Measurements from ENCODE around the gene ABLIM2. TPM values are rescaled to one million over a fixed set of nuclear protein-coding genes. Genes with fewer than 3 reads are reported as not detected.

ABLIM2 gene
- total RNA-seq, 1 experiment from 2014 or later: 6.1 TPM

DNA sequence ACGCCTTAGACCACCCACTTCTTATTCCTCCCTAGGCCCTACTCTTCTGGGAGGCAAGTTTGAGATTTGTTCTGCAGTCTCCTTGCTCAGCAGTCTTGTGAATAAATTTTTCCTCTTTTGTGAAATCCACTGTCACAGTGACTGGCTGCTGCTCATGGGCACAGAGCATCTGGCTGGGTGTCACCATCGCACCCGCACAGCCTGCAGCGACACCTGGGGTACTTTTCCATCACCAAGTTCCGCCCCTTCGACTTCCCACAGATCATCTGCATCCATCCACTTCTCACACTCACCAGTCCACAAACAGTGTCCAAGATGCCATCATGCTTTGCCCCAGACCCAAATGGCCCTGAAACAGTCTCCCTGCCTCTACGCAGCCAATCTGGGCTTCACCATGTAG, 182.6 kb downstream of the ABLIM2 start:
- POLR2A ChIA-PET: no interaction called here

DNA sequence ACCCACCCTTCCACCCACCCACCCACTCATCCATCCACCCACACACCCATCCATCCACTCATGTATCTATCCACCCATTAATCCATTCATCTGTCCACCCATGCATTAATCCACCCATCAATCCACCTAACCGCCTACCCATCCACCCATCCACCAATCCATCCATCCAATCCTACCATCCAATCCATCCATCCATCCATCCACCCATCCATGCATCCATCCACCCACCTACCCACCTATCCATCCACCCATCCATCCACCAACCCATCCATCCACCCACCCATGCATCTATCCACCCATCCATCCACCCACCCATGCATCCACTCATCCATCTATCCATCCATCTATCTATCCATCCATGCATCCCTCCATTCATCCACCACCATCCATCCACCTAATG, 184.2 kb downstream of the ABLIM2 start:
- Histone ChIP-seq H3K79me2 (ENCODE audit: insufficient read depth, low read length) (no peaks in the 10 kb centered on the region), H3K27me3 (ENCODE audit: insufficient read depth, low read length) (no peaks in the 10 kb centered on the region), H3K4me2 (ENCODE audit: low read length) (no peak overlapping the region), H3K9me2 (ENCODE audit: insufficient read depth) (no peaks in the 10 kb centered on the region), H3K27ac (ENCODE audit: low read depth, low read length) (no peak overlapping the region), H3K9ac (ENCODE audit: low read length) (no peak overlapping the region), H2AFZ (ENCODE audit: low read depth, low read length, poor library complexity, severe bottlenecking) (no peak overlapping the region), H4K20me1 (ENCODE audit: insufficient read depth) (no peaks in the 10 kb centered on the region), H3K9me3 (ENCODE audit: control insufficient read depth in 1 of 2, insufficient read depth in 1 of 2, low read depth in 1 of 2, low read length in 2 of 2) (no peaks in the 10 kb centered on the region), H3K36me3 (ENCODE audit: control insufficient read depth in 1 of 2, insufficient read depth in 2 of 2, low read length in 2 of 2) (no peaks in the 10 kb centered on the region), H3K4me3 (replicated peaks in 1 of 2; ENCODE audit: low read depth in 1 of 2, low read length in 2 of 2) (no peak overlapping the region), H3K4me1 (ENCODE audit: control insufficient read depth in 1 of 2, insufficient read depth in 2 of 2, low read length in 2 of 2) (peaks cover 61 to 67% of the 10 kb centered on the region in 2 experiments)
- ChIA-PET POLR2A (no interaction called here), CTCF (no interaction called here), RAD21 (ENCODE audit: low non-redundant PET in 1 of 2, low total read pairs in 2 of 2, uncharacterized antibody in 2 of 2, unreplicated experiment in 2 of 2) (no interaction called here)
- intact Hi-C loops (cut with micrococcal nuclease): loop anchor here (5.0 kb wide), 1 partner anchor 132 kb away; no protein-coding TSS in a partner anchor
- DNase-seq (ENCODE audit: low read depth, low spot score): no peak
- no peak for ATAC-seq
- BruUV-seq (replicated peaks): no TSS peak
- TF ChIP-seq CBX3 (IDR thresholded peaks at IDR 0.05; ENCODE audit: low read depth): no peak
- no peak for TF ChIP-seq ZFX (IDR thresholded peaks at IDR 0.05)
- TF ChIP-seq REST (IDR thresholded peaks at IDR 0.05; ENCODE audit: low read depth): no peak
- TF ChIP-seq, protein P1, sequence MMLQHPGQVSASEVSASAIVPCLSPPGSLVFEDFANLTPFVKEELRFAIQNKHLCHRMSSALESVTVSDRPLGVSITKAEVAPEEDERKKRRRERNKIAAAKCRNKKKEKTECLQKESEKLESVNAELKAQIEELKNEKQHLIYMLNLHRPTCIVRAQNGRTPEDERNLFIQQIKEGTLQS (IDR thresholded peaks at IDR 0.05): no peak
- TF ChIP-seq JUND (IDR thresholded peaks at IDR 0.05): no peak
- TF ChIP-seq EZH2 (IDR thresholded peaks at IDR 0.05): no peak
- no peak for TF ChIP-seq POLR2A (IDR thresholded peaks at IDR 0.05; ENCODE audit: borderline replicate concordance, extremely low read depth, insufficient read depth, insufficient read length)
- TF ChIP-seq CTCF (IDR thresholded peaks at IDR 0.05 in 2 of 3, conservative IDR thresholded peaks at IDR 0.05 in 1 of 3; ENCODE audit: borderline replicate concordance in 1 of 3, insufficient read depth in 1 of 3, low read depth in 2 of 3, low read length in 2 of 3): no peak
- no peak for TF ChIP-seq ELF1 (IDR thresholded peaks at IDR 0.05; ENCODE audit: borderline replicate concordance, low read depth)
- TF ChIP-seq TCF7L2 (IDR thresholded peaks at IDR 0.05; ENCODE audit: borderline replicate concordance, extremely low read depth, insufficient read depth, insufficient read length): no peak
- no peak for TF ChIP-seq YY1 (IDR thresholded peaks at IDR 0.05; ENCODE audit: extremely low read depth, insufficient replicate concordance, low read depth, low read length)
- TF ChIP-seq SP1 (IDR thresholded peaks at IDR 0.05; ENCODE audit: low read depth): no peak
- TF ChIP-seq EZH2phosphoT487 (IDR thresholded peaks at IDR 0.05; ENCODE audit: borderline replicate concordance): no peak
- TF ChIP-seq, protein P2, sequence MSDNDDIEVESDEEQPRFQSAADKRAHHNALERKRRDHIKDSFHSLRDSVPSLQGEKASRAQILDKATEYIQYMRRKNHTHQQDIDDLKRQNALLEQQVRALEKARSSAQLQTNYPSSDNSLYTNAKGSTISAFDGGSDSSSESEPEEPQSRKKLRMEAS (IDR thresholded peaks at IDR 0.05): no peak
- no peak for TF ChIP-seq POLR2AphosphoS5 (IDR thresholded peaks at IDR 0.05; ENCODE audit: low read depth, low read length)

More for the DNA sequence above, 182.6 kb downstream of the ABLIM2 start:
- peaks cover 47 to 58% of the 10 kb centered on the region in 2 experiments for H3K4me1 ChIP-seq (ENCODE audit: control insufficient read depth in 1 of 2, insufficient read depth in 2 of 2, low read length in 2 of 2)
- intact Hi-C loops (cut with micrococcal nuclease): no loop called here
- no peak overlapping the region for H2AFZ ChIP-seq (ENCODE audit: low read depth, low read length, poor library complexity, severe bottlenecking)
- H3K9me2 ChIP-seq (ENCODE audit: insufficient read depth): no peaks in the 10 kb centered on the region
- H3K27me3 ChIP-seq (ENCODE audit: insufficient read depth, low read length): no peaks in the 10 kb centered on the region
- no TSS peak for BruUV-seq (replicated peaks)
- RAD21 ChIA-PET (ENCODE audit: low non-redundant PET in 1 of 2, low total read pairs in 2 of 2, uncharacterized antibody in 2 of 2, unreplicated experiment in 2 of 2): no interaction called here
- DNase-seq (ENCODE audit: low read depth, low spot score) (no peak), ATAC-seq (no peak)
- no peak overlapping the region for H3K4me2 ChIP-seq (ENCODE audit: low read length)
- H3K4me3 ChIP-seq (replicated peaks in 1 of 2; ENCODE audit: low read depth in 1 of 2, low read length in 2 of 2): no peak overlapping the region
- no peaks in the 10 kb centered on the region for H3K79me2 ChIP-seq (ENCODE audit: insufficient read depth, low read length)
- H3K27ac ChIP-seq (ENCODE audit: low read depth, low read length): no peak overlapping the region
- no peak overlapping the region for H3K9ac ChIP-seq (ENCODE audit: low read length)
- no peak for TF ChIP-seq SRF (IDR thresholded peaks at IDR 0.05; ENCODE audit: low read depth)
- no peak for TF ChIP-seq RAD21 (IDR thresholded peaks at IDR 0.05; ENCODE audit: low read depth)
- no peak for TF ChIP-seq FOSL1 (IDR thresholded peaks at IDR 0.05; ENCODE audit: low read depth)
- TF ChIP-seq YY1 (IDR thresholded peaks at IDR 0.05; ENCODE audit: extremely low read depth, insufficient replicate concordance, low read depth, low read length): no peak
- TF ChIP-seq CEBPB (IDR thresholded peaks at IDR 0.05; ENCODE audit: low read depth): no peak
- no peaks in the 10 kb centered on the region for H3K9me3 ChIP-seq (ENCODE audit: control insufficient read depth in 1 of 2, insufficient read depth in 1 of 2, low read depth in 1 of 2, low read length in 2 of 2)
- no peaks in the 10 kb centered on the region for H4K20me1 ChIP-seq (ENCODE audit: insufficient read depth)
- no peaks in the 10 kb centered on the region for H3K36me3 ChIP-seq (ENCODE audit: control insufficient read depth in 1 of 2, insufficient read depth in 2 of 2, low read length in 2 of 2)
- CTCF ChIA-PET: no interaction called here
